ENCODE data around the gene CCDC27.
A peak's percentile ranks its signal among the peaks of the same experiment; 100 is the strongest.
"Not testable (repeated sequence)": the region's sequence is repeated elsewhere in the genome, so short reads cannot be mapped to it uniquely, and the experiment has no call there.

CCDC27 gene

DNA sequence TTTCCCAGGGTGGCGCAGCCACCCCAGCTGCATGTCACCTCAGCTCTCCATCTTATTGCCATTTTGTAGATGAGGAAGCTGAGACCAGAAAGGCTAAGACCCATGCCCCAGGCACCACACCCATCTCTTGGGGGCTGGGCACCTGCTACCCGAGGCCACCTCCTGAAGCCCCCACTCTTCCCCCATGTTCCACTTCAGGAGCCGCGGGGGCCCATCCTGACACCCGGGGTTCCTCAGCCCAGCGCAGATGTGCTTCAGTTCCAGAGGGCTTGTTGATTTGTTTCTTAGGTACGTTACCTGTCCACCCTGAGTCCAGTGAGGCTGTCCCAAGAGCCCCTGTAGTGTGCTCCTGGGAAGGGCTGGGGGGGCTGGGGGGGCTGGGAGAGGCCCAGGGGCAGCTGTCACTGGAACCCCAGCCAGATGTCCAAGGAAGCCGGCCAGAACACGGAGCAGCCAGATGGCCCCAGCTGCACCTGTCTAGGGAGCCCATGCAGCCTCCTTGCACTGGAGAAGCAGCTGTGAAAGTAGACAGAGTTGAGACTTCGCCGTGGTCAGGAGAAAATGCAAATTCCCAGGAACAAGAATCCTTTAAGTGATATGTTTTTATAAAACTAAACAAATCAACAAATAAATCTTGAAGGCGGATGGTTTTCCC, 17.1 kb upstream of the CCDC27 start:
- DNase-seq (ENCODE audit: extremely low read depth in 1 of 2, low read depth in 1 of 2) = no peak

DNA sequence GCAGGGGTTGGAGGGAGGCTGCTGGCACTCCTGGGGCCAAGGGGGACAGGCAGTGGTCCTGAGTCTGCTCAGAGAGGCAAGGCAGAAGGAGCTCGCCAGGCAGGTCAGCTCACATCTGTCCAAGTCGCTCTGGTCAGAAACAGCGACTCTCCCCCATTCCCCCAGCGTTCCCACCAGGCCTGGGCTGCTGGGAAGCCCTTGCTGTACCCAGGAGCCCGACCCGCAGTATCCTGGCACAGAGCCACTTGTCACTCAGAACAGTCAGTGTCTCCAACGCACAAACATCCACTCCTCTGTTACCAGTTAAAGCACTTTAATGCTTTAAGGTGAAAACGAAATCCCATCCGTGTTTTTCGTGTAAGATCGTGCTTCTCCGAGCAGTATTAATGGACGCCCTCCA, 16.6 kb upstream of the CCDC27 start:
- no peak for DNase-seq (ENCODE audit: extremely low read depth in 1 of 2, low read depth in 1 of 2)

DNA sequence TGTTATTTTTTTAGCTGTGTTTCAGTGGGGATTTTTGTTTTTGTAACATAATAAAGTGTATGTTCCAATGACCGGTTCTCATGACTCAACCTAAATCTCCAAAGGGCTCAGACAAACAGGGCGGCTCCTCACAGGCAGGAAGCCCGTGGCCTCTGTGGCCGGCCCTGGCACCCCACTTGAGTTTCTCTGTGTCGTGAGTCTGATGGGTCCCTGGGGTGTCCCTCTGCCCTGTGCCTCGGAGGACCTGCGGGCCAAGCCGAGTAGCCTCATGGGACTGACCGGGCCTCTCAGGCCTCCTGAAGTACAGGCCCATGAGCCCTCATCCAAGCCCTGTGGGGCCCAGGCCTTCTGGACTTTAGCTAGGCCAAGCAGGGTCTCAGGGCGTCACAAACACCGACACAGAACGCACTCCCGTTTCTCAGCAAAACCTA, 16.1 kb upstream of the CCDC27 start:
- DNase-seq (ENCODE audit: extremely low read depth in 1 of 2, low read depth in 1 of 2) = no peak

DNA sequence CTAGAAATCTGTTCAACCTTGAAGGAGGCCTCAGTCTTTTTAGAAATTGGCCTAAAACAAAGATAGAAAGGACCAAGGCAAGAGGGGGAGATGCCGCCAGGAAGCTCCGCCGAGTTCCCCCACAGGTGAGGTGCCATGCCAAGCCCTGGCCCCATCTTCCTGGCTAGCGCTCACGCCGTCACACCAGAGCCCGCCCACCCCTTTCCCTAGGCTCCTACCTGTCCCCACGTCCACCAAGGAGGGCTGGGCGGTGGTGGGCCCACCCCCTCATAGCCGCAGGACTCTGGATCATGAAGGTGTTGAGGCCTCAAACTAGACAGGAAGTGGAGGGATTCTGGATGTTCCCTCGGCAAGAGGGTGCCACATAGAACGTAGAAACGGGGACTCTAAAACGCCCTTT, 15.5 kb upstream of the CCDC27 start:
- no peak for DNase-seq (ENCODE audit: extremely low read depth in 1 of 2, low read depth in 1 of 2)

DNA sequence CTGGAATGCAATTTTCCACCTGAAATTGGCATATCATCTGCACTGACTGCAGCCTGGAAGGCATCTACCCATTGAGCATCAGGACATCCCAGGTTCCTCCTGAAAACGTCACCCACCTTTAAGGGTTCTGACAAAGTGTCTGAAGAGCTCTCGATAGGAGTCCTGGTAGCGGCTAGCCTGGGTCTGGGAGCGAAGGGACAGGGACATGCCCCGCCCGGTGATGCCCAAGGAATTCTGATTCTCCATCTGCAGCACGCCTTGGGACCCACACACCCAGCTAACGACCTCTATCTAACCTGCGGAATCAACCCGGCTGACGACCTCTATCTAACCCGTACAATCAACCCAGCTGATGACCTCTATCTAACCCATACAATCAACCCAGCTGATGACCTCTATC, 13.3 kb upstream of the CCDC27 start:
- no peak for DNase-seq (ENCODE audit: extremely low read depth in 1 of 2, low read depth in 1 of 2)

DNA sequence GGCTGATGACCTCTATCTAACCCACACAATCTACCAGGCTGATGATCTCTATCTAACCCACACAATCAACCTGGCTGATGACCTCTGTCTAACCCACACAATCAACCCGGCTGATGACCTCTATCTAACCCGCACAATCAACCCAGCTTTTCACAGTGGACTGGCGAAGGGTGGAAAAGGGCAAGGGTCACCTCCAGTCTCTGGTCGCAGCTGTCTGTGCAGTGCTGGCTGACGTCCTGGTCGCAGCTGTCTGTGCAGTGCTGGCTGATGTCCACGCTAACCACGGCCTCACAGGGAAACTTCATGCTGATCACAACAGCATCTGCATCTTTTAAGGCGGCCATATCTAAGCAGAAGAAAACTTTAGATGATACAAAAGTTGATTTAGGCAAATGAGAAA, 12.2 kb upstream of the CCDC27 start:
- DNase-seq (ENCODE audit: extremely low read depth in 1 of 2, low read depth in 1 of 2) = no peak

DNA sequence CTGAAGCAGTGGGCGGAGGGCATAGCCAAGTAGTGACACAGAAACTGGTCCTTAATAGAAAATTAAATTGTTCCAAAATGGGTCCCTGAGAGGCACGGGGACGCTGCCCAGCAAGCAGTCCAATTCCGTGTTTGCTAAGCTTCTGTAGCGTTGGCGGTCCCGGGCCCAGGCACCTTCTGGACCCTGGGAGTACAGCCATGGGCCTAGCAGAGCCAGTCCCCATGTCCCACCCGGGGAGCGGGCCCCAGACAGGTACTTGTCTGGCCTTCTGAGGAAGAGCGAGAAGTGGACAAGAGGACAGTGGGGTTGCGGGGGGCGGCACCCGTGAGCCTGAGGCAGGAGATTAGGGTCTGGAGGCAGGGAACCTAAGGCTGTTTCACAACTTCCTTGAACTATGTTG, 11.5 kb upstream of the CCDC27 start:
- DNase-seq (ENCODE audit: extremely low read depth in 1 of 2, low read depth in 1 of 2) = no peak

DNA sequence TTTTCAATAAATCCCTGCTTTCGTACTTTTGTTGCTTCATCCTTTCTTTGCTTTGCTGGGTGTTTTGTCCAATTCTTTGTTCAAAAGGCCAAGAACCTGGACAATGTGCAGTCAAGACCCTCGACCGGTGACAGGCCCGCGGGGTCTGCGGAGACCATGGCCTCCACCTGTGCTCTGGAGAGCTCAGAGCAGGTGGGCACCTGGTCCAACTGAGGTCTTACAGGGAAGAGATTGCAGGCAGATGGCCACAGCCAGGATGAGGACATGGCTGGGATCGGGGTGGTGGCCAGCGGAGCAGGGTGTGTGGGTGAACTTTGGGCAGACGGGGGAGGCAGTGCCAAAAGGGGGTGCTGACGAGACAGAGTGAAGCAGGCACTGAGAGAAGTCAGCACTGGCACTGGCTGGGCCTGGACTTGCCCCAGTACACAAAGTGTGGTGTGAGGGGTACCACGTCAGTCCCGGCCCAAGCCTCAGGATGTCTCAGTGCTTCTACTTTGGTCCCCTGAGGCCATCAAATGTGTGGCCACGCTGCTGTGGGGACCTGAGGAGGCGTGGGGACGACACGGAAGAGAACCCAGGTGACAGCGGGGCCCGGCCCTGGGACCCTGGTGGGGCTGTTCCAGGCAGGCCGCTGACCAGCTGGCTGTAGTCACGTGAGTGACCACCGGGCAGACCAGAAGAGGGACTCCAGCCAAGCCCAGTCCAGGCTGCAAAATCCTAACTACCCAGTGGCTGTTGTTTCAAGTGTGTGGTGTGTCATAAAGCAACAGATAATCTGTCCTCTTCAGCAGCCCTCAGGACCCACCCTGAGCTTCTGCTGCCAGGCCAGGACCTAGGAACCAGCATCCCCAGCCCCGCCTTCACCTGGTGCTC, 10.4 kb upstream of the CCDC27 start:
- no peak for DNase-seq (ENCODE audit: extremely low read depth in 1 of 2, low read depth in 1 of 2)

DNA sequence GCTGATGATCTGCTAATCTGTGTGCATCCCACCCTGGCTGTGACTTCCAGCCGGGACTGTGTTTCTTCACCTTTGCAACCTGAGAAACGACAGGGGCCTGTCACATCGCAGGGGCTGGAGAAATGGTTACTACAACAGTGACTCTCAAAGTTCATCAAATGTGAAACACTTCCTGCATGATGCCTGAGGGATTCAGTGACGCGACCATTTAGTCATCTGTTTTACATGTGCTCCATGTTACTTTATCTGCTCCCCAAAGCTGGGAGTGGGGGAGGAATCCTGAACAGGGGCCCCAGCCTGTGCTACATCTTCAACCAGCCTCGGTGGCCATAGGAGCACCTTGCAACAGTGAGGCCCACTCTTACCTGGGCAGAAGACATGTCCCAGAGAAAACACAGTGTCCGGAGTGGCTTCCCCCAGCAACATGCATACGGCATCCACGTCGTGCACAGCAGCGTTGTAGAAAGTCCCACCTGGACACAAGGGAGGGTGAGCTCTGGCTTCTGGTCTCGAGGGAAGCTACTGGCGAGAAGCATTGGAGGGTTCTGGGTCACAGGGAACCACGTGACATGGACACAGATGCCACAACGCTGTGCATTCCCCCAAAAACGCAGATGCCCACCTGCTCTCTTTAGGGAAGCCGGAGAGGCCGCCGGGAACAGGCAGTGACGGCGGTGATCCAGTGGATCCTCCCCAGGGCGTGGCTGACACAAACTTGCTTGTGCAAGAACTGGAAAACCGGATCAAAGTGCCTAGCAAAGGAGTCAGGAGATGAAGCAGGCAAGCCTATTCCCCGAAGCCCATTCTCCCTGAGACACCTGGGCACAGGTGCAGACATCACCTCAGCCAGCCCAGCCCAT, 9.6 kb upstream of the CCDC27 start:
- no peak for DNase-seq (ENCODE audit: extremely low read depth in 1 of 2, low read depth in 1 of 2)

DNA sequence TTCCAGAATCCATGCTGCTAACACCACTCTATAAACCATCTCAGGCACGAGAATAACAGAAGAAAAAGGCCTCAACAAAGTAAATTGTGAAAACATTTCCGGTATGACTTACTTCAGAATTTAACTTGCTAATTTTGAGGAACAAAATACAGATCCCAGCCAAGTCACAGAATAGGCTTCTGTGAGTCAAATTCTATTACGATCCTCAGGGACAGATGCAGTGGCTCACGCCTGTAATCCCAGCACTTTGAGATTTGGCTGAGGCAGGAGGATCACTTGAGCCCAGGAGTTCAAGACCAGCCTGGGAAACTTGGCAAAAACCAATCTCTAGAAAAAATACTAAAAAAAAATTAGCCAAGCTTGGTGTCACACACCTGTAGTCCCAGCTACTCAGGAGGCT, 8.8 kb upstream of the CCDC27 start:
- no peak for DNase-seq (ENCODE audit: extremely low read depth in 1 of 2, low read depth in 1 of 2)

DNA sequence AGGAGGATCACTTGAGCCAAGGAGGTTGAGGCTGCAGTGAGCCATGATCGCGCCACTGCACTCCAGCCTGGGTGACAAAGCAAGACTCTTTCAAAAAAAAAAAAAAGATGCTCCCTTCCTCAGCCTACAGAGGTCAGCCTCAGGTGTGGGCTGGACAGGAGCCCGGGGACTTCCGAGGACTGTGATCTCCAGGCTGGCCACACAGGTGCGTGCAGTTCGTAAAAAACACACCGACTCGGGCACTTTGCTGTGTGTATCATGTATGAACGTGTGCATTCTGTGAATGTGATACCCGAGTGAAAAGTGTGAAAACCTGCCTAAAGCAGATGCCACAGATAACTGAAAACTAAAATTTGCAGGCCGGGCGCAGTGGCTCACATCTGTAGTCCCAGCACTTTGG, 8.4 kb upstream of the CCDC27 start:
- DNase-seq (ENCODE audit: extremely low read depth in 1 of 2, low read depth in 1 of 2) = no peak

DNA sequence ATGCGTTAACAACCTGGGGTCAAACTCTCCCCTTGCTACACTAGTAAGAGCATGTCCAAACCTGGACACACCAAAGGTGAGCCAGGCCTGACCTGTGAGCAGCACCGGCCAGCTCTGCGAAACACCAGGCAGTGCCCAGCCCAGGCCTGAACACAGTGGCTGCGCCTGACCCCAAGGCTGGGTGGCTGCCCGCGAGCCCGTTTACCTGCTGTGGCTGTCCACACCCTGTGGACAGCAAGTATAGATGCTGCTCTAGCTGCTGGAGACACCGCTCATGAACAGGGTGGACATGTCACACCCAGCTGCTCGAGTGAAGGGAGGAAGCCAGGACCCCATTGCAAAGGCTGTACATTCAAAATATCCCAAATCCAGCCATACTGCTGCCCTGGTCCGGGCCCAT, 7.6 kb upstream of the CCDC27 start:
- DNase-seq (ENCODE audit: extremely low read depth in 1 of 2, low read depth in 1 of 2) = no peak

DNA sequence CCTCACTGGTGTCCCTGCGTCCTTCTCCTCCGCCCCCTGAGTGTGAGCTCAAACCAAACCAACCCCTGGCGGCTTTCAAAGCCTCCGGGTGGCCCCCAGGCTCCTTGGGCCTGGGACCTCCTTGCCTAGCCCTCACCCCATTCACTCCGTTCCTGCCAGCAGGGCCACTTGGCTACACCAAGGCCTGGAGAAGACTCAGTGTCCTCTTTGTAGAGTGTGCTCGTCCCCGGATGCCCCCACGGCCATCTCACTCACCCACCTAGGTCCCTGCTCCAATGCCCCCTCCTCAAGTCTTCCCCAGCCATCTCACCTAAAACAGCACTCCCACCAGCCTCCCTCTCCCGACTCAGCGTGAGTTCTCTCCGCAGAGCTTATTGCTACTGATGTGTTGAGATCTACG, 7.2 kb upstream of the CCDC27 start:
- DNase-seq (ENCODE audit: extremely low read depth in 1 of 2, low read depth in 1 of 2) = no peak

DNA sequence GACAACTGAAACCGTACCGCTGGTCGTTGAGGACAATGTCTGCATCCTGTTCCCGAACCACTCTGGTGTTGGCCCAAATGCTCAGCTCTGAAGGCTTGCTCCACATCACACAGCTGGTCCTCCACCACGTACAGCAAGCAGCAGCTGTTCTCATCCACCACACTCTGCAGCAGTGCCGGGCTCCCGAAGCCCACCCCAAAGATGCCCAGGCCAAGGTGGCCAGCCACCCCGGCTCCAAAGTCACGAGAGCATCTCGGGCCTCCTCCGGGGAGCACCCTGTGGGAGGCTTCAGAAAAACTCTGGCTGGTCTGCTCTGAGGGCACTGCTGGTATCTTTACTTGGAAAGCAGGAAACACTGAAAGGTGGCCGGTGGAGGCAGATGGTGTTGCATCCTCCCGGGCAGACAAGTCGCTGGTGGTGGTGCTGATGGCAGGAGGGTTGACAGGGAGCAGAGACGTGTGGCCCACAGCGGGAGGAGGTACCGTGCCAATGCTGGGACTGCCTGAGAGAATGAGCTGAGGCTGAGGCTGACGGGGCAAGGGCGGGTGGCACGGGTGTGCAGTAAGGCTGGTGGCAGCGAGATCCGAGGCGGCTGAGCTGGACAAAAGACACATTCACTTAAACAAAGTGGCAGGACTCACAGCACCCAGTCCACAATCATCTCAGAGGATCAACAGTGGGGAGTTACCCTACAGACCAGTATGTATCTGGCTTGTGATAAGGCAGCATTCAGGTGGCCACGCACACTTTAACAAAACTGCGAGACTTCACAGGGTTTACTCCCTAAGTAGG, 6.5 kb upstream of the CCDC27 start:
- DNase-seq (ENCODE audit: extremely low read depth in 1 of 2, low read depth in 1 of 2) = no peak

DNA sequence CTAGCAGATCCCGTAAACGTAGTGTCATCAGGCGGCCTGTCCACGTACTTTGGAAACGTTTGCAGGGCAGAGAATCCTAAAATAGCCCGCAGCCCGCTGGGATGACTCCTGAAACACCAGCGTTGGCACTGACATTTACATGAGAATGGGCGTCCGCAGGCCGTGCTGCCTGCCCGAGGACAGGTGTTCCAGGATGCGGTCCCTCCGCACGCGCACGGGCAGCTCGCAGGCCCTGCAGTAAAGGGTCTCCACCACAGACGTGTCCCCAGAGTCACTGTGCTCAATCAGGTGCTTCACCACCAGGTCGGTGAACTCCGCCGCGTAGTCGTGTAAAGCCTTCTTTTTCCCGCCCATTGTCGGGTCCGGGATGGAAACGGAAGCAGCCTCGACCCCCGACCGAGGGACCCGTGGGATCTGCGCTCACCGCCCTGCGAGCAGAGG, 5.8 kb upstream of the CCDC27 start:
- no peak for DNase-seq (ENCODE audit: extremely low read depth in 1 of 2, low read depth in 1 of 2)

DNA sequence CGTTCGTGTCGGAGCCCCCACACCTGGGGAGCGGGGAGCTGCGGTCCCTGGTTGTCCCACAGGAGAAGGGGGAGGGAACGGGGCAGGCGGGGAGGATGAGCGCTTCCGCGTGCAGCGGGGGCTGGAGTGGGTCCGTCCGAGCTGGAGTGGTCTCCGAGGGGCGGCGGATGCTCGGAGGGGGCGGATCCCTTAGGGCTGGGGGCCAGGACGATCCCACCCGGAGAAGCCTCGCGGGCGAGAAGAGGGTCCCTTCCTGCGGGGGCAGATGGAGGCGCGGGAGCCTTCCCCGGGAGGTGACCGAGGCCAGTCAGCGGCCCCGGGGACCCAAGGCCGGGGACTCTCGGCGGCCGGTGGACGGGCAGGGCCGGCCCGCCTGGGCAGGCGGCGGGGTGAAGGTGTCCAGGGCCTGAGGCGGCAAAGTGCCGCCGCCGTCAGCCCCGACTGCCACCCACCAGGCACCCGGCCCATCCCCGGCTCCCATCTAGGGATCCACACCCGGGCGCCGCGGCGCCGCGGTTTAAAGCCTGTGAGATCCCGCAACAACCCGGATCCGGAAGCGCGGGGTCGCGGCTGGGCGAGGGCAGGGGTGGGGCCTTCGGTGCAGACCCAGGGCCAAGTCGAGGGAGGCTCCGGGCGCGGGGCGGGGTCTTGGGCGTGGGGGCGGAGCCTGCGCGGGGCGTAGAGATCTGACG, 5.3 kb upstream of the CCDC27 start:
- peak; percentile 65 to 78 for DNase-seq (ENCODE audit: extremely low read depth in 1 of 2, low read depth in 1 of 2)

DNA sequence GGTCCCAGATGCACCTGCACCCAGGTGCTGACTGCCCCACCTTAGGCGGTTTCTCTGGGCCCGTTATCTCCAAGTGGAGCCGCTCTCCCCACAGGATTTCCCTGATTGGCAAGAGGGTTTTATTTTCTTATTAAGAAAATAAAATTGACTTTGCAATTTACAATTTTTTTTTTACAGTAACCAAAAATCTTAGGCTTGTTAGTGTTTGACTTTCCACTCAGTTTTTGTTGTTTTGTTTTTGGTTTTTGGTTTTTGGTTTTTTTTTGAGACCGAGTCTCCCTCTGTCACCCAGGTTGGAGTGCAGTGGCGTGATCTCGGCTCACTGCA, 4.8 kb upstream of the CCDC27 start:
- no peak for DNase-seq (ENCODE audit: extremely low read depth in 1 of 2, low read depth in 1 of 2)

DNA sequence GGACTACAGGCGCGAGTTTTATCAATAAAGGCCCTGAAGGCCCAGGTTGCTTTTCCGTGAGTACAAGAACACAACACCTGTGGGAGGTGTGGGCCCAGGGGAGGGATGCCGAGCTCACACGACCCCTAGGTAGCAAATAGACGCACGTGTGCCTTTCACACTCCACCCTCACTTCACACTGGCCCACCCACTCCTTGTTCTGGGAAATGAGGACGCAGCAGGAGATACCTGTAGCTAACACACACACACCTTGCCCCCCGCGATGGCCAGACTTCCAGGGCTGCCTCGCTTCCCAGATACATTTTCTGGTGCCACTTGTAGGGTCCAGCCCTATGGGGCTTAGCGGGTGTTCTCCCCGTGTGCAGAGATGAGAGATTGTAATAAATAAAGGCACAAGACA, 4.3 kb upstream of the CCDC27 start:
- no peak for DNase-seq (ENCODE audit: extremely low read depth in 1 of 2, low read depth in 1 of 2)

DNA sequence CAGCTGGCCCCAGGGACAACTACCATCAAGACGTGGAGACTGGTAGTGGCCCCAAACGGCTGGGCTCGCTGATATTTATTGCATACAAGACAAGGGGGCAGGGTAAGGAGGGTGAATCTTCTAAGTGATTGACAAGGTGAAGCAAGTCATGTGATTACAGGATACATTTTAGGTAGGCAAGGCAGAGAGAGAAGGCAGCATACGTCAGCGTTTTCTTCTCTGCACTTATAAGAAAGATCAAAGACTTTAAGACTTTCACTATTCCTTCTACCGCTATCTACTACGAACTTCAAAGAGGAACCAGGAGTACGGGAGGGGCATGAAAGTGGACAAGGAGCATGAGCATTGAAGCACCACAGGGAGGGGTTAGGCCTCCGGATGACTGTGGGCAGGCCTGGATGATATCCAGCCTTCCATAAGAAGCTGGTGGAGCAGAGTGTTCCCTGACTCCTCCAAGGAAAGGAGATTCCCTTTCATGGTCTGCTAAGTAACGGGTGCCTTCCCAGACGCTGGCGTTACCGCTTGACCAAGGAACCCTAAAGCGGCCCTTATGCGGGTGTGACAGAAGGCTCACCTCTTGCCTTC, 3.8 kb upstream of the CCDC27 start:
- not testable (repeated sequence) for DNase-seq (ENCODE audit: extremely low read depth in 1 of 2, low read depth in 1 of 2)

DNA sequence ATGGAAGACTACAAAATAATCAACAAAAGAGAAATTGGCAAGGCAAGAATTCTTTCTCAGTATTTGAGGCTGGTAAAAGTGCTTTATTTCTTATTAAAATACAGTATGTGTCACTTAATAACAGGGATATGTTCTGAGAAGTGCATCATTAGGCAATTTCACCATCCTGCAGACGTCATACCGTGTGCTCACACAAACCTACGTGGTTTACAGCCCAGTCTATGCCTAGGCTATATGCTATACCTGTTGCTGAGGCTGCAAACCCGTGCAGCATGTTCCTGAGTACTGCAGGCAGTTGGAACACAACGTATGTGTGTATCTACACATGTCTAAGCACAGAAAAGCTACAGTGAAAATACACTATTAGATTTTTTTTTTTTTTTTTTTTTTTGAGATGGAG, 2.7 kb upstream of the CCDC27 start:
- DNase-seq (ENCODE audit: extremely low read depth in 1 of 2, low read depth in 1 of 2) = no peak
